ENCODE results near the gene BRAT1. TPM values are rescaled to one million over a fixed set of nuclear protein-coding genes. Genes with fewer than 3 reads are reported as not detected.

BRAT1 gene
- total and polyA plus RNA-seq, 2 donors (not counting 1 experiment from before 2014, with no cell fraction given) = 4.0 to 20.1 TPM

GRCh38 chr7:2490181-2490651 lies 65.1 kb downstream of the BRAT1 start:
- H3K9ac ChIP-seq (ENCODE audit: insufficient read depth, low read length) = no peak overlapping the region
- H3K27ac ChIP-seq (ENCODE audit: insufficient read depth, low read length) = no peak overlapping the region
- no peak overlapping the region for H3K4me3 ChIP-seq (replicated peaks in 1 of 4; ENCODE audit: control extremely low read depth in 1 of 4, insufficient read depth in 1 of 4, low read depth in 3 of 4, low read length in 4 of 4)
- H3K36me3 ChIP-seq (ENCODE audit: control insufficient read depth, insufficient read depth, low read length) = no peaks in the 10 kb centered on the region
- no peak overlapping the region for H3K4me2 ChIP-seq (ENCODE audit: extremely low read depth, insufficient read depth, low read length)
- H3K4me1 ChIP-seq (ENCODE audit: control insufficient read depth, extremely low read depth, insufficient read depth, low read length) = peaks cover 8% of the 10 kb centered on the region
- no peak for DNase-seq (ENCODE audit: low read depth in 2 of 2)
- H2AFZ ChIP-seq (ENCODE audit: low read length) = no peak overlapping the region
- TF ChIP-seq EZH2 (IDR thresholded peaks at IDR 0.05; ENCODE audit: low read length, missing control alignments) = no peak
- TF ChIP-seq CTCF (conservative IDR thresholded peaks at IDR 0.05 in 1 of 2, IDR thresholded peaks at IDR 0.05 in 1 of 2; ENCODE audit: low read depth in 1 of 2, low read length in 2 of 2) = no peak
- H3K9me3 ChIP-seq (ENCODE audit: control insufficient read depth, insufficient read depth, low read depth, low read length) = no peaks in the 10 kb centered on the region
- H4K20me1 ChIP-seq (ENCODE audit: control insufficient read depth, extremely low read depth, insufficient read depth, low read length) = no peaks in the 10 kb centered on the region
- H3K27me3 ChIP-seq (ENCODE audit: control insufficient read depth, insufficient read depth, low read length) = no peaks in the 10 kb centered on the region
- H3K79me2 ChIP-seq (ENCODE audit: control insufficient read depth, insufficient read depth, low read length) = no peaks in the 10 kb centered on the region

GRCh38 chr7:2488681-2489080 lies 66.6 kb downstream of the BRAT1 start:
- Histone ChIP-seq H3K36me3 (ENCODE audit: control insufficient read depth, insufficient read depth, low read length) (no peaks in the 10 kb centered on the region), H4K20me1 (ENCODE audit: control insufficient read depth, extremely low read depth, insufficient read depth, low read length) (no peaks in the 10 kb centered on the region), H3K27me3 (ENCODE audit: control insufficient read depth, insufficient read depth, low read length) (no peaks in the 10 kb centered on the region), H3K9ac (ENCODE audit: insufficient read depth, low read length) (no peak overlapping the region), H3K79me2 (ENCODE audit: control insufficient read depth, insufficient read depth, low read length) (no peaks in the 10 kb centered on the region), H3K4me2 (ENCODE audit: extremely low read depth, insufficient read depth, low read length) (no peak overlapping the region), H3K4me3 (replicated peaks in 1 of 4; ENCODE audit: control extremely low read depth in 1 of 4, insufficient read depth in 1 of 4, low read depth in 3 of 4, low read length in 4 of 4) (no peak overlapping the region), H3K4me1 (ENCODE audit: control insufficient read depth, extremely low read depth, insufficient read depth, low read length) (peaks cover 8% of the 10 kb centered on the region), H3K27ac (ENCODE audit: insufficient read depth, low read length) (no peak overlapping the region), H3K9me3 (ENCODE audit: control insufficient read depth, insufficient read depth, low read depth, low read length) (no peaks in the 10 kb centered on the region), H2AFZ (ENCODE audit: low read length) (no peak overlapping the region)
- no peak for TF ChIP-seq CTCF (conservative IDR thresholded peaks at IDR 0.05 in 1 of 2, IDR thresholded peaks at IDR 0.05 in 1 of 2; ENCODE audit: low read depth in 1 of 2, low read length in 2 of 2)
- no peak for TF ChIP-seq EZH2 (IDR thresholded peaks at IDR 0.05; ENCODE audit: low read length, missing control alignments)
- no peak for DNase-seq (ENCODE audit: low read depth in 2 of 2)

- Histone ChIP-seq H3K4me1 (ENCODE audit: control insufficient read depth, extremely low read depth, insufficient read depth, low read length) (peaks cover 8% of the 10 kb centered on the region), H3K79me2 (ENCODE audit: control insufficient read depth, insufficient read depth, low read length) (no peaks in the 10 kb centered on the region), H3K36me3 (ENCODE audit: control insufficient read depth, insufficient read depth, low read length) (no peaks in the 10 kb centered on the region), H3K27me3 (ENCODE audit: control insufficient read depth, insufficient read depth, low read length) (no peaks in the 10 kb centered on the region), H4K20me1 (ENCODE audit: control insufficient read depth, extremely low read depth, insufficient read depth, low read length) (no peaks in the 10 kb centered on the region), H3K9me3 (ENCODE audit: control insufficient read depth, insufficient read depth, low read depth, low read length) (no peaks in the 10 kb centered on the region), H3K4me2 (ENCODE audit: extremely low read depth, insufficient read depth, low read length) (no peak overlapping the region), H2AFZ (ENCODE audit: low read length) (no peak overlapping the region), H3K27ac (ENCODE audit: insufficient read depth, low read length) (no peak overlapping the region), H3K4me3 (replicated peaks in 1 of 4; ENCODE audit: control extremely low read depth in 1 of 4, insufficient read depth in 1 of 4, low read depth in 3 of 4, low read length in 4 of 4) (no peak overlapping the region), H3K9ac (ENCODE audit: insufficient read depth, low read length) (no peak overlapping the region)
- TF ChIP-seq CTCF (conservative IDR thresholded peaks at IDR 0.05 in 1 of 2, IDR thresholded peaks at IDR 0.05 in 1 of 2; ENCODE audit: low read depth in 1 of 2, low read length in 2 of 2) = no peak
- no peak for TF ChIP-seq EZH2 (IDR thresholded peaks at IDR 0.05; ENCODE audit: low read length, missing control alignments)
- DNase-seq (ENCODE audit: low read depth in 2 of 2) = no peak
Observed at GRCh38 chr7:2488272-2488645, 67.1 kb downstream of the BRAT1 start.

Other genes with a start within 250 kb of the BRAT1 start
- 11.0 and 13.2 TPM in 2 replicates for gene SNX8, start 241.1 kb downstream of the BRAT1 start, total RNA-seq
- gene SNX8, start 241.1 kb downstream of the BRAT1 start, polyA plus RNA-seq = 27.4 and 48.0 TPM in 2 replicates
- gene EIF3B, start 200.7 kb downstream of the BRAT1 start, total RNA-seq = 133 and 139 TPM in 2 replicates
- gene EIF3B, start 200.7 kb downstream of the BRAT1 start, polyA plus RNA-seq = 92.8 and 125 TPM in 2 replicates
- 1.5 and 3.5 TPM in 2 replicates for gene CHST12, start 151.9 kb downstream of the BRAT1 start, total RNA-seq
- gene CHST12, start 151.9 kb downstream of the BRAT1 start, polyA plus RNA-seq = 9.5 and 10.2 TPM in 2 replicates
- not detected in 2 replicates for gene GRIFIN, start 79.1 kb downstream of the BRAT1 start, total RNA-seq
- not detected in 2 replicates for gene GRIFIN, start 79.1 kb downstream of the BRAT1 start, polyA plus RNA-seq
- gene LFNG, start 35.8 kb downstream of the BRAT1 start, total RNA-seq = 0.33 and 0.77 TPM in 2 replicates
- gene LFNG, start 35.8 kb downstream of the BRAT1 start, polyA plus RNA-seq = 1.2 and 3.5 TPM in 2 replicates
- gene IQCE, start 3.5 kb upstream of the BRAT1 start, total RNA-seq = 7.7 and 8.3 TPM in 2 replicates
- 5.1 and 5.3 TPM in 2 replicates for gene IQCE, start 3.5 kb upstream of the BRAT1 start, polyA plus RNA-seq
- gene TTYH3, start 76.5 kb upstream of the BRAT1 start, total RNA-seq = 15.4 and 19.7 TPM in 2 replicates
- 17.4 and 24.5 TPM in 2 replicates for gene TTYH3, start 76.5 kb upstream of the BRAT1 start, polyA plus RNA-seq
- 0.26 and 0.33 TPM in 2 replicates for gene AMZ1, start 132.7 kb upstream of the BRAT1 start, total RNA-seq
- gene AMZ1, start 132.7 kb upstream of the BRAT1 start, polyA plus RNA-seq = 0.23 and 0.26 TPM in 2 replicates

All from fibroblast of lung (primary cell).